Suprapubic skin (tissue), 4 donors: ENCODE results near the gene MDP1. TPM values are rescaled to one million over a fixed set of nuclear protein-coding genes. Genes with fewer than 3 reads are reported as not detected.
A peak's percentile ranks its signal among the peaks of the same experiment; 100 is the strongest.

ENCODE experiments used
- DNase-seq, 2 donors: peaks; one replicate each; pipeline ENCODE4 v3.0.0-alpha.2; 2019; ENCODE audit warnings: low spot score in 2 of 2
- H3K27ac ChIP-seq: fragments of 200-600 bp; sonication (generic); one replicate; pipeline ENCODE4 v1.5.1; 2019
- H3K27me3 ChIP-seq: fragments of 200-600 bp; sonication (generic); one replicate; pipeline ENCODE4 v1.5.1; 2019
- H3K36me3 ChIP-seq: fragments of 200-600 bp; sonication (generic); one replicate; pipeline ENCODE4 v1.5.1; 2019
- H3K4me1 ChIP-seq: fragments of 200-600 bp; sonication (generic); one replicate; pipeline ENCODE4 v1.5.1; 2019
- H3K4me3 ChIP-seq: fragments of 200-600 bp; sonication (generic); one replicate; pipeline ENCODE4 v1.5.1; 2019; ENCODE audit warnings: mild to moderate bottlenecking
- H3K9me3 ChIP-seq: fragments of 200-600 bp; sonication (generic); one replicate; pipeline ENCODE4 v1.5.1; 2019
- CTCF ChIP-seq, 2 donors: fragments of 200-600 bp in 1 of 2; fragments of 450-650 bp in 1 of 2; sonication (generic) in 1 of 2; IDR thresholded peaks; one replicate each; pipeline ENCODE4 v1.5.1; 2016 to 2019; ENCODE audit warnings: antibody characterized with exemption in 2 of 2, mild to moderate bottlenecking in 1 of 2, moderate library complexity in 1 of 2
- EP300 ChIP-seq: sonication (generic); formaldehyde crosslinking; IDR thresholded peaks from one replicate; pipeline ENCODE4 v1.6.1; 2017; ENCODE audit warnings: antibody characterized with exemption
- POLR2A ChIP-seq, 2 donors: fragments of 450-650 bp; IDR thresholded peaks; one replicate each; pipeline ENCODE4 v1.6.1; 2017; ENCODE audit warnings: antibody characterized with exemption in 2 of 2, mild to moderate bottlenecking in 2 of 2, moderate library complexity in 2 of 2
- POLR2AphosphoS5 ChIP-seq, 3 donors: sonication (generic); formaldehyde crosslinking; IDR thresholded peaks; one replicate each; pipeline ENCODE4 v1.6.1; 2017; ENCODE audit warnings: antibody characterized with exemption in 3 of 3
- WGBS: methylation state at CpG from one replicate; pipeline ENCODE4 v1.1.5; 2018; 5-methylcytosine and 5-hydroxymethylcytosine counted together
- total RNA-seq, 4 donors: library from RNA; depleted of rRNA; stranded (reverse); fragments of >200 nt; gene quantifications; one replicate each; pipeline ENCODE4 v1.1.0, GENCODE V29; 2016

MDP1 gene
- total RNA-seq, 4 donors from 2014 or later = 10.9 to 18.2 (median 11.5) TPM

DNA sequence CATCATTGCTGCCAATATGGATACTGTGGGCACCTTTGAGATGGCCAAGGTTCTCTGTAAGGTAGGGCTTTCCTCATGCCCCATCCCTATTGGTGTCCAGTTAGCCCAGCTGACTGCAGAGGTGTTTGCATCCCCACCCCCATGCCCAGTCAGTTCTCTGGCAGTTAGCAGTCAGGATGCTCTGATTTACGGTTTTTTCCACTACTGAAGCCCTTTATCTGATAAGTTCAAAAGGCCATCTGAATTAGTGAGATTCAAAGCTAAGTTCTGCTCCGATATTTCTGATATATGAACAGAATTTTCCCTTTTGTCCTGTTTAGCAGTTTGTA lies 17.6 kb upstream of the MDP1 start:
- no peak for DNase-seq
- Histone ChIP-seq H3K4me3 (peak overlapping the region; percentile 79), H3K27ac (peak overlapping the region; percentile 87), H3K27me3 (no peaks in the 10 kb centered on the region), H3K36me3 (peaks cover 30% of the 10 kb centered on the region), H3K9me3 (no peaks in the 10 kb centered on the region), H3K4me1 (peaks cover 42% of the 10 kb centered on the region)
- TF ChIP-seq POLR2AphosphoS5 (IDR thresholded peaks at IDR 0.05) (no peak), EP300 (no peak), POLR2A (IDR thresholded peaks at IDR 0.05) (no peak), CTCF (IDR thresholded peaks at IDR 0.05) (no peak)
- WGBS = 67% methylated on average over 2 of the region's 2 CpGs

GRCh38 chr14:24232645-24233537 lies 17.0 kb upstream of the MDP1 start, which contains the start of gene GMPR2:
Gene GMPR2, plus strand, starts transcription at chr14:24232929. Its CDS starts 325 bp downstream, at chr14:24233254.
- 6% methylated on average over 26 of the region's 38 CpGs for WGBS
- H3K36me3 ChIP-seq = peaks cover 24% of the 10 kb centered on the region
- peak within 1 kb of the TSS; percentile 87 for H3K27ac ChIP-seq
- peaks cover 42% of the 10 kb centered on the region for H3K4me1 ChIP-seq
- peak within 1 kb of the TSS; percentile 79 for H3K4me3 ChIP-seq
- no peaks in the 10 kb centered on the region for H3K9me3 ChIP-seq
- DNase-seq = no peak
- TF ChIP-seq POLR2AphosphoS5 (IDR thresholded peaks at IDR 0.05) (peak in 2 of 3 donors; percentile 31 to 62), CTCF (IDR thresholded peaks at IDR 0.05) (no peak), POLR2A (IDR thresholded peaks at IDR 0.05) (peak in 1 of 2 donors; percentile 31), EP300 (no peak)
- no peaks in the 10 kb centered on the region for H3K27me3 ChIP-seq

- peak within 1 kb of the TSS; percentile 87 for H3K27ac ChIP-seq
- H3K9me3 ChIP-seq = no peaks in the 10 kb centered on the region
- H3K27me3 ChIP-seq = no peaks in the 10 kb centered on the region
- DNase-seq = peak; percentile 98
- H3K36me3 ChIP-seq = peaks cover 21% of the 10 kb centered on the region
- H3K4me1 ChIP-seq = peaks cover 42% of the 10 kb centered on the region
- TF ChIP-seq EP300 = no peak
- peak in 1 of 2 donors; percentile 27 for TF ChIP-seq POLR2A (IDR thresholded peaks at IDR 0.05)
- TF ChIP-seq CTCF (IDR thresholded peaks at IDR 0.05) = no peak
- TF ChIP-seq POLR2AphosphoS5 (IDR thresholded peaks at IDR 0.05) = peak in 1 of 3 donors; percentile 24
- H3K4me3 ChIP-seq = peak within 1 kb of the TSS; percentile 79
- 0% methylated on average over 17 of the region's 30 CpGs for WGBS
Observed at GRCh38 chr14:24232121-24232644, 16.3 kb upstream of the MDP1 start, which contains the start of gene NEDD8. Gene NEDD8, minus strand, starts transcription at chr14:24232367. Its CDS starts 100 bp downstream, at chr14:24232267.

- H3K27ac ChIP-seq = peak overlapping the region; percentile 87
Observed at GRCh38 chr14:24231263-24232120, 15.6 kb upstream of the MDP1 start.

More at GRCh38 chr14:24231263-24232120, 15.6 kb upstream of the MDP1 start:
- peaks cover 14% of the 10 kb centered on the region for H3K36me3 ChIP-seq
- H3K9me3 ChIP-seq = no peaks in the 10 kb centered on the region
- peak in 1 of 2 donors; percentile 72 for DNase-seq
- no peaks in the 10 kb centered on the region for H3K27me3 ChIP-seq
- H3K4me3 ChIP-seq = peak overlapping the region; percentile 79
- WGBS = 12% methylated on average over 17 of the region's 23 CpGs
- H3K4me1 ChIP-seq = peaks cover 39% of the 10 kb centered on the region
- TF ChIP-seq EP300 = no peak
- no peak for TF ChIP-seq POLR2AphosphoS5 (IDR thresholded peaks at IDR 0.05)
- TF ChIP-seq CTCF (IDR thresholded peaks at IDR 0.05) = no peak
- no peak for TF ChIP-seq POLR2A (IDR thresholded peaks at IDR 0.05)
